ENCODE measurements around the gene SCARF2. TPM values are rescaled to one million over a fixed set of nuclear protein-coding genes. Genes with fewer than 3 reads are reported as not detected.
"Not testable (repeated sequence)": the region's sequence is repeated elsewhere in the genome, so short reads cannot be mapped to it uniquely, and the experiment has no call there.

The SCARF2 gene
- total and polyA plus RNA-seq, 2 of the 13 experiments (the other 11 are each of a cell fraction or from before 2014, with no cell fraction given) = 3.3 to 6.2 TPM

GRCh38 chr22:20378110-20378509 lies 59.5 kb downstream of the SCARF2 start:
- no peaks in the 10 kb centered on the region for H3K4me1 ChIP-seq (ENCODE audit: insufficient read depth, low read length)
- H3K4me2 ChIP-seq (ENCODE audit: low read depth, low read length) = no peak overlapping the region
- no peak for TF ChIP-seq MAZ (IDR thresholded peaks at IDR 0.05; ENCODE audit: borderline replicate concordance, low read depth, low read length)
- no peak for TF ChIP-seq MAZ (CRISPR knock-in tag; IDR thresholded peaks at IDR 0.05; ENCODE audit: low read depth)
- TF ChIP-seq, protein P1, sequence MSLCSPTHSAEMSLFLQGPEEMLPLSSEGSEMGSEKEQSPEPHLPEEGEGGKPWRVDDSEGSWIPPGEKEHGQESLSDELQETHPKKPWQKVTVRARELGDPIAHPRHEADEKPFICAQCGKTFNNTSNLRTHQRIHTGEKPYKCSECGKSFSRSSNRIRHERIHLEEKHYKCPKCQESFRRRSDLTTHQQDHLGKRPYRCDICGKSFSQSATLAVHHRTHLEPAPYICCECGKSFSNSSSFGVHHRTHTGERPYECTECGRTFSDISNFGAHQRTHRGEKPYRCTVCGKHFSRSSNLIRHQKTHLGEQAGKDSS (CRISPR knock-in tag; IDR thresholded peaks at IDR 0.05; ENCODE audit: borderline replicate concordance, low read depth) = no peak
- no peak for TF ChIP-seq ZNF839 (CRISPR knock-in tag; IDR thresholded peaks at IDR 0.05; ENCODE audit: borderline replicate concordance)
- TF ChIP-seq SSRP1 (CRISPR knock-in tag; IDR thresholded peaks at IDR 0.05) = no peak
- no peak for TF ChIP-seq ZNF512 (CRISPR knock-in tag; IDR thresholded peaks at IDR 0.05)
- no peak for TF ChIP-seq KDM1A (CRISPR knock-in tag; IDR thresholded peaks at IDR 0.05)
- no peak for TF ChIP-seq KLF6 (CRISPR knock-in tag; IDR thresholded peaks at IDR 0.05)
- TF ChIP-seq, protein P2, sequence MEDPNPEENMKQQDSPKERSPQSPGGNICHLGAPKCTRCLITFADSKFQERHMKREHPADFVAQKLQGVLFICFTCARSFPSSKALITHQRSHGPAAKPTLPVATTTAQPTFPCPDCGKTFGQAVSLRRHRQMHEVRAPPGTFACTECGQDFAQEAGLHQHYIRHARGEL (CRISPR knock-in tag; IDR thresholded peaks at IDR 0.05) = no peak
- TF ChIP-seq SMYD3 (CRISPR knock-in tag; IDR thresholded peaks at IDR 0.05) = no peak
- no peak for TF ChIP-seq MAFK (conservative IDR thresholded peaks at IDR 0.05 in 1 of 2, IDR thresholded peaks at IDR 0.05 in 1 of 2; ENCODE audit: low read length in 2 of 2)
- TF ChIP-seq ZNF136 (CRISPR knock-in tag; IDR thresholded peaks at IDR 0.05; ENCODE audit: low read depth) = no peak
- no peaks in the 10 kb centered on the region for H3K36me3 ChIP-seq (replicated peaks in 1 of 2; ENCODE audit: control insufficient read depth in 1 of 2, insufficient read depth in 2 of 2, low read length in 2 of 2)
- ChIA-PET CTCF (ENCODE audit: low intra/inter-chr PET ratio, low total read pairs) (no interaction called here), POLR2A (no interaction called here)
- FAIRE-seq (no peak), DNase-seq (ENCODE audit: low spot score) (no peak), ATAC-seq (no peak)
- no TSS peak for BruUV-seq (replicated peaks)
- H2AFZ ChIP-seq (ENCODE audit: low read length) = no peak overlapping the region
- WGBS (ENCODE audit: low lambda C conversion rate) = 31% methylated on average over 2 of the region's 4 CpGs
- 0 out of 2 replicates have a peak, but pooled peaks cover 2% of the 10 kb centered on the region for H4K20me1 ChIP-seq (ENCODE audit: insufficient read depth, low read length)
- H3K27ac ChIP-seq (ENCODE audit: extremely low read length, insufficient read depth, low read length) = no peak overlapping the region
- intact Hi-C loops (cut with micrococcal nuclease; ENCODE audit: unreplicated experiment) = no loop called here
- no peaks in the 10 kb centered on the region for H3K79me2 ChIP-seq (ENCODE audit: insufficient read depth, low read length)
- no peaks in the 10 kb centered on the region for H3K9me3 ChIP-seq (ENCODE audit: low read length)
- H3K27me3 ChIP-seq (ENCODE audit: control insufficient read depth in 1 of 2, insufficient read depth in 2 of 2, low read length in 2 of 2) = peaks cover 0 to 15% of the 10 kb centered on the region in 2 experiments; a peak in 2 of 5 replicates
- H3K4me3 ChIP-seq (replicated peaks in 1 of 3; ENCODE audit: insufficient read depth in 1 of 3, low read depth in 2 of 3, low read length in 3 of 3) = no peak overlapping the region
- in situ Hi-C loops (cut with HindIII; ENCODE audit: extremely low pct_ligation_motif_present, low pct_unique_long_range_greater_than_20kb) = no loop called here
- no peak overlapping the region for H3K9ac ChIP-seq (ENCODE audit: insufficient read depth, low read depth, low read length)

GRCh38 chr22:20376983-20377382 lies 60.6 kb downstream of the SCARF2 start:
- H3K36me3 ChIP-seq (replicated peaks in 1 of 2; ENCODE audit: control insufficient read depth in 1 of 2, insufficient read depth in 2 of 2, low read length in 2 of 2); intact Hi-C loops (cut with micrococcal nuclease; ENCODE audit: unreplicated experiment); H3K9me3 ChIP-seq (ENCODE audit: low read length); ATAC-seq; H3K9ac ChIP-seq (ENCODE audit: insufficient read depth, low read depth, low read length); H3K4me3 ChIP-seq (replicated peaks in 1 of 3; ENCODE audit: insufficient read depth in 1 of 3, low read depth in 2 of 3, low read length in 3 of 3); POLR2A ChIA-PET; in situ Hi-C loops (cut with HindIII; ENCODE audit: extremely low pct_ligation_motif_present, low pct_unique_long_range_greater_than_20kb); FAIRE-seq; H3K79me2 ChIP-seq (ENCODE audit: insufficient read depth, low read length); H3K4me2 ChIP-seq (ENCODE audit: low read depth, low read length); BruUV-seq (replicated peaks); DNase-seq (ENCODE audit: low spot score); H4K20me1 ChIP-seq (ENCODE audit: insufficient read depth, low read length); H3K27ac ChIP-seq (ENCODE audit: extremely low read length, insufficient read depth, low read length); H2AFZ ChIP-seq (ENCODE audit: low read length); CTCF ChIA-PET (ENCODE audit: low intra/inter-chr PET ratio, low total read pairs); H3K4me1 ChIP-seq (ENCODE audit: insufficient read depth, low read length): not testable (repeated sequence)
- peaks cover 0 to 13% of the 10 kb centered on the region in 2 experiments; a peak in 2 of 5 replicates for H3K27me3 ChIP-seq (ENCODE audit: control insufficient read depth in 1 of 2, insufficient read depth in 2 of 2, low read length in 2 of 2)
- 65% methylated on average over 11 of the region's 11 CpGs for WGBS (ENCODE audit: low lambda C conversion rate)

Data from HepG2 (cell line).